ENCODE results near the gene CACNA2D2.

DNA sequence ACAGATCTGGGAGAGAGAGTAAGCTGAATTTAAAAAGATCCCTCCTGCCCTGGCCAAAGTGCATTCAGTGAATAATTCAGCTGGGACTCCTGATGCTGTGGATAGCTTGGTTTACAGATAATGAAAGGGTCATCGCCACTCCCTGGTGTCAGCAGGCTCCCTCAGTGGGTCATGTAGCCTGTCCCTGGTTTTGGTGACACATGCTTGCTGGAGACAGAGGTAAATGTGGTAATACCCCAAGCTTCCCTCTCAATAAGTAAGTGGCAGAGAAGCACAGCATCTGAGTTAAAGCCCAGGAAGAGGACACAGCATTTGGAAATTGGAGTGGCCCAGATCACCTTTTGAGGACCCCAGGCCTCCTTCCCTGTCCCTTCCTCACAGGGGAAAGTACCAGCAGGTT, 146.0 kb downstream of the CACNA2D2 start:
- TF ChIP-seq, protein P1, sequence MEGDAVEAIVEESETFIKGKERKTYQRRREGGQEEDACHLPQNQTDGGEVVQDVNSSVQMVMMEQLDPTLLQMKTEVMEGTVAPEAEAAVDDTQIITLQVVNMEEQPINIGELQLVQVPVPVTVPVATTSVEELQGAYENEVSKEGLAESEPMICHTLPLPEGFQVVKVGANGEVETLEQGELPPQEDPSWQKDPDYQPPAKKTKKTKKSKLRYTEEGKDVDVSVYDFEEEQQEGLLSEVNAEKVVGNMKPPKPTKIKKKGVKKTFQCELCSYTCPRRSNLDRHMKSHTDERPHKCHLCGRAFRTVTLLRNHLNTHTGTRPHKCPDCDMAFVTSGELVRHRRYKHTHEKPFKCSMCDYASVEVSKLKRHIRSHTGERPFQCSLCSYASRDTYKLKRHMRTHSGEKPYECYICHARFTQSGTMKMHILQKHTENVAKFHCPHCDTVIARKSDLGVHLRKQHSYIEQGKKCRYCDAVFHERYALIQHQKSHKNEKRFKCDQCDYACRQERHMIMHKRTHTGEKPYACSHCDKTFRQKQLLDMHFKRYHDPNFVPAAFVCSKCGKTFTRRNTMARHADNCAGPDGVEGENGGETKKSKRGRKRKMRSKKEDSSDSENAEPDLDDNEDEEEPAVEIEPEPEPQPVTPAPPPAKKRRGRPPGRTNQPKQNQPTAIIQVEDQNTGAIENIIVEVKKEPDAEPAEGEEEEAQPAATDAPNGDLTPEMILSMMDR (IDR thresholded peaks at IDR 0.05; ENCODE audit: low read depth, low read length, missing input control): no peak
- TF ChIP-seq, protein P2, sequence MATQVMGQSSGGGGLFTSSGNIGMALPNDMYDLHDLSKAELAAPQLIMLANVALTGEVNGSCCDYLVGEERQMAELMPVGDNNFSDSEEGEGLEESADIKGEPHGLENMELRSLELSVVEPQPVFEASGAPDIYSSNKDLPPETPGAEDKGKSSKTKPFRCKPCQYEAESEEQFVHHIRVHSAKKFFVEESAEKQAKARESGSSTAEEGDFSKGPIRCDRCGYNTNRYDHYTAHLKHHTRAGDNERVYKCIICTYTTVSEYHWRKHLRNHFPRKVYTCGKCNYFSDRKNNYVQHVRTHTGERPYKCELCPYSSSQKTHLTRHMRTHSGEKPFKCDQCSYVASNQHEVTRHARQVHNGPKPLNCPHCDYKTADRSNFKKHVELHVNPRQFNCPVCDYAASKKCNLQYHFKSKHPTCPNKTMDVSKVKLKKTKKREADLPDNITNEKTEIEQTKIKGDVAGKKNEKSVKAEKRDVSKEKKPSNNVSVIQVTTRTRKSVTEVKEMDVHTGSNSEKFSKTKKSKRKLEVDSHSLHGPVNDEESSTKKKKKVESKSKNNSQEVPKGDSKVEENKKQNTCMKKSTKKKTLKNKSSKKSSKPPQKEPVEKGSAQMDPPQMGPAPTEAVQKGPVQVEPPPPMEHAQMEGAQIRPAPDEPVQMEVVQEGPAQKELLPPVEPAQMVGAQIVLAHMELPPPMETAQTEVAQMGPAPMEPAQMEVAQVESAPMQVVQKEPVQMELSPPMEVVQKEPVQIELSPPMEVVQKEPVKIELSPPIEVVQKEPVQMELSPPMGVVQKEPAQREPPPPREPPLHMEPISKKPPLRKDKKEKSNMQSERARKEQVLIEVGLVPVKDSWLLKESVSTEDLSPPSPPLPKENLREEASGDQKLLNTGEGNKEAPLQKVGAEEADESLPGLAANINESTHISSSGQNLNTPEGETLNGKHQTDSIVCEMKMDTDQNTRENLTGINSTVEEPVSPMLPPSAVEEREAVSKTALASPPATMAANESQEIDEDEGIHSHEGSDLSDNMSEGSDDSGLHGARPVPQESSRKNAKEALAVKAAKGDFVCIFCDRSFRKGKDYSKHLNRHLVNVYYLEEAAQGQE (IDR thresholded peaks at IDR 0.05): no peak
- no peak for TF ChIP-seq TAF1 (conservative IDR thresholded peaks at IDR 0.05)
- no peak for TF ChIP-seq RAD21 (IDR thresholded peaks at IDR 0.05)

Measured in liver (tissue), 3 donors.